Suprapubic skin (tissue), 4 donors: ENCODE measurements around the gene NUP50. TPM values are rescaled to one million over a fixed set of nuclear protein-coding genes. Genes with fewer than 3 reads are reported as not detected.

Source experiments
- DNase-seq, 2 donors: peaks; one replicate each; pipeline ENCODE4 v3.0.0-alpha.2; 2019; ENCODE audit warnings: low spot score in 2 of 2
- H3K27ac ChIP-seq: fragments of 200-600 bp; sonication (generic); one replicate; pipeline ENCODE4 v1.5.1; 2019
- H3K27me3 ChIP-seq: fragments of 200-600 bp; sonication (generic); one replicate; pipeline ENCODE4 v1.5.1; 2019
- H3K36me3 ChIP-seq: fragments of 200-600 bp; sonication (generic); one replicate; pipeline ENCODE4 v1.5.1; 2019
- H3K4me1 ChIP-seq: fragments of 200-600 bp; sonication (generic); one replicate; pipeline ENCODE4 v1.5.1; 2019
- H3K4me3 ChIP-seq: fragments of 200-600 bp; sonication (generic); one replicate; pipeline ENCODE4 v1.5.1; 2019; ENCODE audit warnings: mild to moderate bottlenecking
- H3K9me3 ChIP-seq: fragments of 200-600 bp; sonication (generic); one replicate; pipeline ENCODE4 v1.5.1; 2019
- CTCF ChIP-seq, 2 donors: fragments of 200-600 bp in 1 of 2; fragments of 450-650 bp in 1 of 2; sonication (generic) in 1 of 2; IDR thresholded peaks; one replicate each; pipeline ENCODE4 v1.5.1; 2016 to 2019; ENCODE audit warnings: antibody characterized with exemption in 2 of 2, mild to moderate bottlenecking in 1 of 2, moderate library complexity in 1 of 2
- EP300 ChIP-seq: sonication (generic); formaldehyde crosslinking; IDR thresholded peaks from one replicate; pipeline ENCODE4 v1.6.1; 2017; ENCODE audit warnings: antibody characterized with exemption
- POLR2A ChIP-seq, 2 donors: fragments of 450-650 bp; IDR thresholded peaks; one replicate each; pipeline ENCODE4 v1.6.1; 2017; ENCODE audit warnings: antibody characterized with exemption in 2 of 2, mild to moderate bottlenecking in 2 of 2, moderate library complexity in 2 of 2
- POLR2AphosphoS5 ChIP-seq, 3 donors: sonication (generic); formaldehyde crosslinking; IDR thresholded peaks; one replicate each; pipeline ENCODE4 v1.6.1; 2017; ENCODE audit warnings: antibody characterized with exemption in 3 of 3
- WGBS: methylation state at CpG from one replicate; pipeline ENCODE4 v1.1.5; 2018; 5-methylcytosine and 5-hydroxymethylcytosine counted together
- total RNA-seq, 4 donors: library from RNA; depleted of rRNA; stranded (reverse); fragments of >200 nt; gene quantifications; one replicate each; pipeline ENCODE4 v1.1.0, GENCODE V29; 2016

NUP50 gene
- total RNA-seq, 4 donors from 2014 or later, result 44.2 to 74.0 (median 64.0) TPM

- no peaks in the 10 kb centered on the region for H3K27me3 ChIP-seq
- H3K27ac ChIP-seq, result peak overlapping the region; percentile 35
- WGBS, result 78% methylated on average over 23 of the region's 24 CpGs
- no peak for TF ChIP-seq EP300
- TF ChIP-seq POLR2A (IDR thresholded peaks at IDR 0.05), result no peak
- no peak for TF ChIP-seq POLR2AphosphoS5 (IDR thresholded peaks at IDR 0.05)
- TF ChIP-seq CTCF (IDR thresholded peaks at IDR 0.05), result no peak
- H3K36me3 ChIP-seq, result peaks cover 40% of the 10 kb centered on the region
- peaks cover 50% of the 10 kb centered on the region for H3K4me1 ChIP-seq
- H3K4me3 ChIP-seq, result no peak overlapping the region
- no peaks in the 10 kb centered on the region for H3K9me3 ChIP-seq
- no peak for DNase-seq
Measured at GRCh38 chr22:45207981-45208664, 44.4 kb downstream of the NUP50 start.

GRCh38 chr22:45208696-45208992 is 44.9 kb downstream of the NUP50 start:
- Histone ChIP-seq H3K4me1 (peaks cover 55% of the 10 kb centered on the region), H3K36me3 (peaks cover 35% of the 10 kb centered on the region), H3K27ac (peak overlapping the region; percentile 35), H3K27me3 (no peaks in the 10 kb centered on the region), H3K4me3 (no peak overlapping the region), H3K9me3 (no peaks in the 10 kb centered on the region)
- TF ChIP-seq POLR2AphosphoS5 (IDR thresholded peaks at IDR 0.05) (no peak), CTCF (IDR thresholded peaks at IDR 0.05) (no peak), POLR2A (IDR thresholded peaks at IDR 0.05) (no peak), EP300 (no peak)
- 73% methylated on average over 10 of the region's 10 CpGs for WGBS
- no peak for DNase-seq

GRCh38 chr22:45208993-45209838 is 45.5 kb downstream of the NUP50 start:
- 63% methylated on average over 23 of the region's 29 CpGs for WGBS
- peak in 1 of 2 donors; percentile 86 for DNase-seq

DNA sequence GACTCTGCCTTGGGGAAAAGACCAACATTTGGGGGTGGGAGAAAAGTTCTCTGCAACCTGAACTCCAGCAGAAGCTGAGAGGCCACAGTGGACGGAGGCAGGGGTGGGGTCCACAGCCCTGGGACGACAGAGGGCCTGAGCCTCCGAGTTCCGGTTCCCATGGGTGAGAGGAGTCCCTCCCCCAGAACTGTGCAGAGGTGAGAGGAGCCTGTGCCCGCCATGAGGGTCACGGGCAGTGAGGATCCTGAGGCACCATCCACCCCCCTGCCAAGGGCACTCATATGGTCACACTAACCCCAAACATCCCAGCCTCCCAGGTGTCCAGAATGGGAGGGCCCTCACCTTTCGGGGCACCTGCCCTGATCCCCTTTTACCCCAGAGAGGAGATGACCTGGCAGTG is 46.4 kb downstream of the NUP50 start:
- TF ChIP-seq POLR2AphosphoS5 (IDR thresholded peaks at IDR 0.05) (no peak), POLR2A (IDR thresholded peaks at IDR 0.05) (no peak), CTCF (IDR thresholded peaks at IDR 0.05) (no peak), EP300 (no peak)
- no peaks in the 10 kb centered on the region for H3K9me3 ChIP-seq
- H3K36me3 ChIP-seq, result peaks cover 19% of the 10 kb centered on the region
- DNase-seq, result no peak
- H3K27ac ChIP-seq, result peak overlapping the region; percentile 27
- 74% methylated on average over 6 of the region's 7 CpGs for WGBS
- no peaks in the 10 kb centered on the region for H3K27me3 ChIP-seq
- peaks cover 57% of the 10 kb centered on the region for H3K4me1 ChIP-seq
- H3K4me3 ChIP-seq, result no peak overlapping the region

More at GRCh38 chr22:45208993-45209838, 45.5 kb downstream of the NUP50 start:
- TF ChIP-seq POLR2AphosphoS5 (IDR thresholded peaks at IDR 0.05), result no peak
- TF ChIP-seq CTCF (IDR thresholded peaks at IDR 0.05), result peak; percentile 16 to 75
- Histone ChIP-seq H3K27me3 (no peaks in the 10 kb centered on the region), H3K4me3 (no peak overlapping the region), H3K9me3 (no peaks in the 10 kb centered on the region), H3K4me1 (peaks cover 57% of the 10 kb centered on the region), H3K27ac (peak overlapping the region; percentile 35), H3K36me3 (peaks cover 29% of the 10 kb centered on the region)

DNA sequence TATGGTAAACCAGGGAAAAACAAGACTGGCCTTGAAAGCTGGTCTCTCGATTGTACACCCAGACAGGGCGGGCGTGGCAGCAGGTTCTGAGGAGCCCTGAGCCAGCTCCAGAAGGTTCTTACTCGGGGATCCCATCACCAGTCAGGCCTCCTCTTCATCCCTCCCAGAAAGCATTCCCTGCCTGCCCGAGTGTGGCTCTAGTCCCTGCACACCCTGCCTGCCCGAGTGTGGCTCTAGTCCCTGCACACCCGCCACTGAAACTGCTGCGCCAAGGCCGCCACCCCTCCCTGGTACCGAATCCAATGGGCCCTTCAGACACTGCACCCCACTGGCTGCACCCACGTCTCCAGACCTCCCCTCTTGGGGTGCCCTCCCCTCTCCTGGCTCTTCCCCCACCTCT is 46.9 kb downstream of the NUP50 start:
- H3K27me3 ChIP-seq, result no peaks in the 10 kb centered on the region
- H3K9me3 ChIP-seq, result no peaks in the 10 kb centered on the region
- peaks cover 15% of the 10 kb centered on the region for H3K36me3 ChIP-seq
- 67% methylated on average over 10 of the region's 11 CpGs for WGBS
- H3K4me3 ChIP-seq, result peak overlapping the region; percentile 45
- no peak for DNase-seq
- peaks cover 57% of the 10 kb centered on the region for H3K4me1 ChIP-seq
- TF ChIP-seq EP300 (no peak), POLR2A (IDR thresholded peaks at IDR 0.05) (no peak), POLR2AphosphoS5 (IDR thresholded peaks at IDR 0.05) (no peak), CTCF (IDR thresholded peaks at IDR 0.05) (no peak)
- peak overlapping the region; percentile 1 for H3K27ac ChIP-seq
